ENCODE results near the gene TIPRL. TPM values are rescaled to one million over a fixed set of nuclear protein-coding genes. Genes with fewer than 3 reads are reported as not detected.
"Not testable (repeated sequence)": the region's sequence is repeated elsewhere in the genome, so short reads cannot be mapped to it uniquely, and the experiment has no call there.

The TIPRL gene
- total RNA-seq, 1 experiment from 2014 or later = 68.5 TPM

DNA sequence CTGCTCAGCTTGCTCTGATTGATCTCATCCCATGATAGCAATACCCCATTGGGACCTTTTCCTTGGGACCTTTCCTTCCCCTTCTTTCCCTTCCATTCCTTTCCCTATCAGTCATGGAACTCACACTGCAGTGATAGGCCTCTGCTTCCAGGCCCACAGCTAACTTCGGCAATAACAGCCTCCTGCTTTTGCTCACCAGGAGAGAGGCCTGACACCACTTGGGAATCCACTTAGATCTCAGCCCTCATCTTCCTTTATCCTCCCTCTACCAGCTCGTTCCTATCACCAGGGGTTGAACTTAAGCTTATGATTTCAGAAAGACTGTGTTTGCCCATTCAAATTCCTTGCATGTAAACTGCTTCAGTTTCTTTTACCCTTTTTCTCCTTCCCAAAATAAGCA is 11.0 kb upstream of the TIPRL start:
- no peak for DNase-seq (ENCODE audit: low read depth in 1 of 2, low spot score in 2 of 2)
- Histone ChIP-seq H3K36me3 (no peaks in the 10 kb centered on the region), H3K9me3 (replicated peaks) (no peaks in the 10 kb centered on the region), H3K27ac (no peak overlapping the region), H3K27me3 (replicated peaks) (no peaks in the 10 kb centered on the region), H3K4me3 (no peak overlapping the region), H3K4me1 (replicated peaks) (no peaks in the 10 kb centered on the region)

DNA sequence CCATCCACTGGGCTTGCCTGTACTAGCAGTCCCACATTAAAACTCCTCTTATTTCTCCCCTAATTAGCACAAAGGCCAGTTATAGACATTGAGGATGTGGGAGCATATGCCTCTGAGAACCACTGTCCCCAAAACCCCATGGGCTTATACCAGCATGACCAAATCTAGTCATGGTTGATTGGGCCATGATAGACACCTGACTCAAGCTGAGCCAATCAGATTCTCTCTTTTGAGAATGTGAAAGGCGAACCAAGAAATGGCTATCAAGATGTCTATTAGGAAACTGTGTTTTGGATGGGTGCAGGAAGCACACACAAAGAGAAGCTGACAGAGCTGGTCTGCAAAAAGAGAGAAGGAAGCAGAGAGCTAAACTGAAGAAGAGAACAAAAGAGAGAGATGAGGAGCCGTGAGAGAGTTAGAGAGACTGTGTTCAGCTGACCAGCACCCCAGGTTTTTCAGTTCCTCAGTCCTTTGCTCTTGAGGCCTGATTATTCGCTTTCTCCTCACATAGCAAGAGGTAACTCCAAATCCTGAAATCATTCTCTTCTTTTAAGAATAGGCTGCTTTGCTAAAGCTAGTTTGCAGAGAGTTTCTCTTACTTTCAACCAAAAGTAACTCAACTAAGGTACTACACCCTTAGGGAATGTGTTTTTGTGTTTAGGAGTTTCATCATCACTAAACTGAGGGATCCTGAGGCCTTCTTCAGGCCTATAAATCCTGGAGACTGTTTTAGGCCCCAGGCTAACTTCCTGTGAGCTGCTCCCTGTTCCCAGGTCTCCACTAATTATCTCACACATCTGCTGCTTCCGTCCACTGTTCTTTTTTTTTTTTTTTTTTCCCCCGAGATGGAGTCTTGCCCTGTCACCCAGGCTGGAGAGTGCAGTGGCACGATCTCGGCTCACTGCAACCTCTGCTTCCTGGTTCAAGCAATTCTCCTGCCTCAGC is 7.9 kb upstream of the TIPRL start:
- no peak for DNase-seq (ENCODE audit: low read depth in 1 of 2, low spot score in 2 of 2)
- Histone ChIP-seq H3K4me3 (no peak overlapping the region), H3K27me3 (replicated peaks) (no peaks in the 10 kb centered on the region), H3K27ac (no peak overlapping the region), H3K4me1 (replicated peaks) (no peaks in the 10 kb centered on the region), H3K9me3 (replicated peaks) (no peaks in the 10 kb centered on the region), H3K36me3 (no peaks in the 10 kb centered on the region)

DNA sequence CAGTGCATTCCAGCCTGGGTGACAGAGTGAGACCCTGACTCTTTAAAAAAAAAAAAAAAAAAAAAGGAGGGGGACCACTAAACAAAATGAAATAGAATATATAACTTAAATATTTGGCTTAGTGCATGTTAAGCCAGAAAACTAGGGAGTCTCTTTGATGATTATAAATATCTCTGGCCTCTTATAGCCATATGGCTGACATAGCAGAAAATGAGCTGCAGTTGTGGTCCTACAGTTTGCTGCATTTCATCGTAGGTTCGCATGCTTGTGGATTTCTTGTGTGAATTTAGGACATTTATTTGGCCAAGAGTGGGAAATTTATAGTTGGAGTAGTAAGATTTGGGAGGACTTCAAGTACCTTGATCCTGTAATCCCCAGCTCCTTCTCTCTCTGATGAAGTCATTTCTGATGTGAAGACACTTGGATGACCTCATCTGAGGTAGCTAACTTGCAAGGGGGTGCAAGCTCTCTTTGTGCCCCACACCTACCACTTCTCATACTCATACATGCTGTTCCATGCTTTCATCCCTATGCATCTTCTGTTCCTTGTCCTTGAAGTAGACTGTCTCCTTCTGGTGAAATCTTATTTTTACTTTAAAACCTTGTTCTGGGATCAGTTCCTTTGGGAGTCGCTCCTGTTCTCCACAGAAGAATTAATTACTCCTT is 6.4 kb upstream of the TIPRL start:
- Histone ChIP-seq H3K4me1 (replicated peaks) (no peaks in the 10 kb centered on the region), H3K9me3 (replicated peaks) (no peaks in the 10 kb centered on the region)
- no peak for DNase-seq (ENCODE audit: low read depth in 1 of 2, low spot score in 2 of 2)

DNA sequence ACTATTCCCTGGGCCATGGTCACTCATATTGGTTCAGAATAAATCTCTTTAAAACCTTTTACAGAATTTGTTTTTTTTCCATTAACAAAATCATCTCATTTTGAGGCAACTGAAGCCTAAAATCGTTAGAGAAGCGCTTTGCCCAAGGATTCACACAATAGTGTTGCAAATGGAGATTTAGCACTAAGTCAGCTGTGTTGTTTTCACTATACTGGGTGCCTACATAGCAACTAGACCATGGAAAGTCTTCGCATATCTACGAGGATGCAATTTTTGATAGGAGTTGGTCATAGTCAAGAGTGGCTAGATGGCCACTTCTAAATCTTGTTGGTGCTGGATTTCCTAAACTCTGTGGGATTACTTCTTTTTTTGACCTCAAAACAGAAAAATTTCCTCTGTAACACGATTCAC is 530 bp upstream of the TIPRL start:
- H3K27me3 ChIP-seq (replicated peaks) = no peaks in the 10 kb centered on the region
- no peaks in the 10 kb centered on the region for H3K9me3 ChIP-seq (replicated peaks)

More for the DNA sequence above, 6.4 kb upstream of the TIPRL start:
- Histone ChIP-seq H3K27ac (no peak overlapping the region), H3K27me3 (replicated peaks) (no peaks in the 10 kb centered on the region), H3K4me3 (no peak overlapping the region), H3K36me3 (no peaks in the 10 kb centered on the region)

DNA sequence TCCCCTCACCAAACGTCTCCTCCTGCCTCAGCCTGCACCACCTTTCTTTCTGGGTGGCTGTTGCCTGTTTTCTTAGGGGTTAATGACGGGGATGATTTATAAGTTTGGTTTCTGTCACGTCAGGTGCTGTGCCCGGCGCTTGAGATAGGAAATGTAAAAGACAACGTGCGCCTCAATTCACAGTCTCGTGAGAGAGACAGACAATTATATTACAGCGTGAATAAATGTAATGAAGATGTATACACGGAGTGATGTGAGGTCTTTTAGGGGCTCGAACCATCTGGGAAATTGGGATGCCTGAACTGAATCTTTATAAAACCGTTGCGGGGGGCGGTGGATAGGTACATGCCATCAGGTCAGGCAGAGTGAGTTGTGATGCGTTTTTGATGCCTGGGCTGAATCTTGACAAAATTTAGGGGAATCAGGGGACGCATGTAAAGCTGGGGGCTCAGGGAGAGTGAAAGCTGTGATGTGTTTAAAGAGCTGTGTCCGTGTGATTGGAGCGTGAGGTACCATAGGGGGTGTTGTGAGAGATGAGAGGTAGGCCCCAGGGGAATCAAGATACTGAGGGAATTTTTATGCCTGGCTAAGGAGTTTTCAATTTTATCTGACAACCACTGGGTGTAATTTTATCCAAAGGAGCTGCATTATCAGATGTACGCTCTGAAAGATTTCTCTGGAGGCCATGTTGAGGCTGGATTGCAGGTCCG is 831 bp downstream of the TIPRL start:
- Histone ChIP-seq H3K4me3 (peak overlapping the region; percentile 66), H3K36me3 (peaks cover 12% of the 10 kb centered on the region), H3K27me3 (replicated peaks) (no peaks in the 10 kb centered on the region), H3K4me1 (replicated peaks) (0 out of 2 replicates have a peak, but pooled peaks cover 3% of the 10 kb centered on the region), H3K27ac (peak overlapping the region; percentile 72), H3K9me3 (replicated peaks) (no peaks in the 10 kb centered on the region)
- DNase-seq (ENCODE audit: low read depth in 1 of 2, low spot score in 2 of 2) = no peak

More for the DNA sequence above, 530 bp upstream of the TIPRL start:
- Histone ChIP-seq H3K27ac (peak overlapping the region; percentile 72), H3K36me3 (peaks cover 6% of the 10 kb centered on the region; the same call in 1 of the 2 replicates), H3K4me3 (peak overlapping the region; percentile 66), H3K4me1 (replicated peaks) (0 out of 2 replicates have a peak, but pooled peaks cover 3% of the 10 kb centered on the region)
- no peak for DNase-seq (ENCODE audit: low read depth in 1 of 2, low spot score in 2 of 2)

DNA sequence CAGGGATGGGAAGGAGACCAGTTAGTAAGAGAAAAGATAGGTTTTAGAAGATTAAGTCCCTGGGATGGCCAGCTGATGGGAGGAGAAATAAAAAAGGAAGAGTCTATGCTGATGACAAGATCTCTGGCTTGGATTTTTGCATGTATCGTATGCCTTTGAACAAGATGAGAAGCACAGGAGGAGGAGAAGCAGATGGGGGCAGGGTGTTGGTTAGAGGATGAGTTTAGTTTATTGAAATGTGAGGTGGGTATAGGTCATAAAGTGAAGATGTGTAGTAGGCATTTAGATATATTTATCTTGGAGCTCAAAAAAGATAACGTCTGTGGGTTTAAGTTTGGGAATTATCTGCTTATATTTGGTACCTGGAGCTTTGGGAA is 1.4 kb downstream of the TIPRL start:
- Histone ChIP-seq H3K4me1 (replicated peaks) (0 out of 2 replicates have a peak, but pooled peaks cover 3% of the 10 kb centered on the region), H3K4me3 (peak overlapping the region; percentile 66), H3K36me3 (peaks cover 17% of the 10 kb centered on the region), H3K9me3 (replicated peaks) (no peaks in the 10 kb centered on the region), H3K27ac (no peak overlapping the region), H3K27me3 (replicated peaks) (no peaks in the 10 kb centered on the region)
- no peak for DNase-seq (ENCODE audit: low read depth in 1 of 2, low spot score in 2 of 2)

DNA sequence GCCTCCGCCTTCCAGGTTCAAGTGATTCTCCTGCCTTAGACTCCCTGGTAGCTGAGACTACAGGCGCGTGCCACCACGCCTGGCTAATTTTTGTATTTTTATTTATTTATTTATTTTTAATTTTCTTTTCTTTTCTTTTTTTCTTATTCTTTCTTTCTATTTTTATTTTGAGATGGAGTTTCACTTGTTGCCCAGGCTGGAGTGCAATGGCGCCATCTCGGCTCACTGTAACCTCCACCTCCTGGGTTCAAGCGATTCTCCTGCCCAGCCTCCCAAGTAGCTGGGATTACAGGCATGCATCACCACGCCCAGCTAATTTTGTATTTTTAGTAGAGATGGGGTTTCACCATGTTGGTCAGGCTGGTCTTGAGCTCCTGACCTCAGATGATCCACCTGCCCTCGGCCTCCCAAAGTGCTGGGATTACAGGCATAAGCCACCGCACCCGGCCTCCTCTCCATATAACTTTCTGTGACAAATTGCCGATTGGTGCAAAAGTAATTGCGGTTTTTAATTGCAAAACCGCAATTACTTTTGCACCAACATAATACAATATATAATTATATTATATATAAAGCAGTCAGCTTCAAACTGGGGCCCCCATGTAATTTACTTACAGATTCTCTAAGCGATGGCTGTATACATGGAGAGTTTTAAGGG is 2.4 kb downstream of the TIPRL start:
- DNase-seq (ENCODE audit: low read depth in 1 of 2, low spot score in 2 of 2); H3K27me3 ChIP-seq (replicated peaks); H3K4me3 ChIP-seq; H3K9me3 ChIP-seq (replicated peaks); H3K27ac ChIP-seq; H3K4me1 ChIP-seq (replicated peaks): not testable (repeated sequence)
- H3K36me3 ChIP-seq = peaks cover 19% of the 10 kb centered on the region

DNA sequence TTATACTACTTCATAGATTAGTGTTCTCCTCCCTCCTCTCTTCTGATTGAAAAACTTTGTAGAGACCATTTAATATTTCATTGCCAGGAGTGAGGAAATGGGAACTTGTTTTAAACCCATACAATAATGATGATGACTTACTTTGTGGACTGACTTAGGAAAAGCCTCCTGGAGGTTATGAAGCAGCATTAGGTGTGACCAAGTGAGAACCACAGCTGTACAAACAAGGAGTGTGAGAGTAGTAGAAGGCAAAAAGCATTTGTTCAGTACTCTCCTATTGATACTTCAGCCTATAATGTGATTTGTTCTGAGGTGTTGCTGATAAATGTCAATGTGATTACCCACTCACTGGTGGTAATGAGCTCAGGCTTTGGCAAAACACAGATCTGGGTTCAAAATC is 8.4 kb downstream of the TIPRL start:
- DNase-seq (ENCODE audit: low read depth in 1 of 2, low spot score in 2 of 2) = no peak
- no peaks in the 10 kb centered on the region for H3K4me1 ChIP-seq (replicated peaks)

DNA sequence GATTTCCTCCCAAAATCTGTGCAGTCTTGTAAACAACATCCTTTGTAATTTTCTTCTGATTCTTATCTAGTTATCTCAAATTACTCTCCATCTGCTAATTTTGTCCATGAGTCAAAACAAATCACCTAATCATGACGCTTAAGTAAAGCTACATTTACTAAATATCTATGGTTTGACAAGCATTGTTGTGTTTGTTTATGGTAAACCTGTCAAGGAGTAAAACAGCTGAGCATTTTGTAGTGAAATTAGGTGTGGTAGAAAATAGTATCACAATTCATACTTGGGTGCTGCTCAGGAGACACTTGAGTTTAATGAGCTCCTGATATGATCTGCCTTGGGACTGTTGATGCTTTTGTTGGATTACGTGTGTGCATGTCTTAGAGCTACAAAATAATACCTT is 11.6 kb downstream of the TIPRL start:
- Histone ChIP-seq H3K27ac (no peak overlapping the region), H3K27me3 (replicated peaks) (no peaks in the 10 kb centered on the region), H3K9me3 (replicated peaks) (no peaks in the 10 kb centered on the region), H3K4me1 (replicated peaks) (no peaks in the 10 kb centered on the region), H3K4me3 (no peak overlapping the region), H3K36me3 (peaks cover 65% of the 10 kb centered on the region)
- no peak for DNase-seq (ENCODE audit: low read depth in 1 of 2, low spot score in 2 of 2)

More for the DNA sequence above, 8.4 kb downstream of the TIPRL start:
- H3K9me3 ChIP-seq (replicated peaks) = no peaks in the 10 kb centered on the region
- H3K27ac ChIP-seq = no peak overlapping the region
- H3K27me3 ChIP-seq (replicated peaks) = no peaks in the 10 kb centered on the region
- peaks cover 58% of the 10 kb centered on the region for H3K36me3 ChIP-seq
- no peak overlapping the region for H3K4me3 ChIP-seq

DNA sequence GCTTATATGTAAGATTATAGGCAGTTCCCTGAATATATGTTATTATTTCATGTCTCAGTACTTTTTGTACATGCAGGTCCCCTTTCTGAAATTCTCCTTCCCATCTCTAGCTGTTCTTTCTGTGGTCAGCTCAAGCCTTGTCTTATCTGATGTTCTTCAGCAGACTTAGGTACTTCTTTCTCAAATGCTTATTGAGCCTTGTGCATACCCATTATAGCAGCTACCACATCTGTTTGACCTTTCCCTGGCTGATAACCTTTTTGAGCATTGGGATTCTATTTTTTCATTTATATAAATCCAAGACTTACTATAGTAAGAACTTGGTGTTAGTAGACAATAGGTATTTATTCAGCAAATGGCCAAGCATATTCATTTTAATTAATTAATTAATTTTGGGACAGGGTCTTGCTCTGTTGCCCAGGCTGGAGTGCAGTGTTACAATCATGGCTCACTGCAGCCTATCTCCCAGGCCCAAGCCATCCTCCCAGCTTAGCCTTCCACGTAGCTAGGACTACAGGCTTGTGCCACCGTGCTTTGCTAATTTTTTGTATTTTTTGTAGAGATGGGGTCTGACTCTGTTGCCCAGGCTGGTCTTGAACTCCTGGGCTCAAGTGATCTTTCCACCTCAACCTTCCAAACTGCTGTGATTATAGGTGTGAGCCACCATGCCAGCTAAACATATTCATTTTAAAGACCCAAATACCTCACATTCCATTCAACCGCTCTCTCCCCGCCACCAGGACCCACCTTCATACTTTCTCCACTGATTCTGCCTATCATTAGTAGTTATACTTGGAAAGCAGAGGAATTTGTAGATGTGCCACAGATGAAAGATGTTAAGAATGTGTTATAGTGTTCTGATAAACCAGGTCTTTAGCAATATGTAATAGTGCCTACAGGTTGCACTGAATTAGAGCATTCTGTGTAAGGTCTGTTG is 16.7 kb downstream of the TIPRL start:
- H3K9me3 ChIP-seq (replicated peaks) = no peaks in the 10 kb centered on the region
- no peak for DNase-seq (ENCODE audit: low read depth in 1 of 2, low spot score in 2 of 2)
- H3K36me3 ChIP-seq = peaks cover 71% of the 10 kb centered on the region
- no peak overlapping the region for H3K4me3 ChIP-seq
- no peak overlapping the region for H3K27ac ChIP-seq
- no peaks in the 10 kb centered on the region for H3K4me1 ChIP-seq (replicated peaks)
- H3K27me3 ChIP-seq (replicated peaks) = no peaks in the 10 kb centered on the region

DNA sequence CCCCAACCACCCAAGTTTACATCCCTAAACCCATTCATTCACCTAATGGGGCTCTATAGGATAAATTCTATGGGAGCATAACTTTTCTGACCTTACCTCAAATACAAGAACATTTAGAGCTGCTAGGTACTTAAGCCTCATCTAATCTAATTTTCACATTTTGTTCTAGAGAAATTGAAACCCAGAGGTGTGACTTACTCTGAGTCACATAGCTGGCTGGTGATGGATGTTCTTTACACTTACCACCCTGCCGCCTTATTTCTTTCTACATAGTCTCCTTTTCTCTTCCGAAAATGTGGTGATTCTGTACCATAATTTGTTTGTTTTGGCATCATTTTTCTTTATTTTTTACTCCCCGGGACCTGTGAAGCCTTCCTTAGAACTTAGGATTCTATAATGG is 20.3 kb downstream of the TIPRL start:
- Histone ChIP-seq H3K27ac (no peak overlapping the region), H3K36me3 (peaks cover 70% of the 10 kb centered on the region), H3K4me3 (no peak overlapping the region), H3K9me3 (replicated peaks) (no peaks in the 10 kb centered on the region), H3K27me3 (replicated peaks) (no peaks in the 10 kb centered on the region), H3K4me1 (replicated peaks) (no peaks in the 10 kb centered on the region)
- no peak for DNase-seq (ENCODE audit: low read depth in 1 of 2, low spot score in 2 of 2)

DNA sequence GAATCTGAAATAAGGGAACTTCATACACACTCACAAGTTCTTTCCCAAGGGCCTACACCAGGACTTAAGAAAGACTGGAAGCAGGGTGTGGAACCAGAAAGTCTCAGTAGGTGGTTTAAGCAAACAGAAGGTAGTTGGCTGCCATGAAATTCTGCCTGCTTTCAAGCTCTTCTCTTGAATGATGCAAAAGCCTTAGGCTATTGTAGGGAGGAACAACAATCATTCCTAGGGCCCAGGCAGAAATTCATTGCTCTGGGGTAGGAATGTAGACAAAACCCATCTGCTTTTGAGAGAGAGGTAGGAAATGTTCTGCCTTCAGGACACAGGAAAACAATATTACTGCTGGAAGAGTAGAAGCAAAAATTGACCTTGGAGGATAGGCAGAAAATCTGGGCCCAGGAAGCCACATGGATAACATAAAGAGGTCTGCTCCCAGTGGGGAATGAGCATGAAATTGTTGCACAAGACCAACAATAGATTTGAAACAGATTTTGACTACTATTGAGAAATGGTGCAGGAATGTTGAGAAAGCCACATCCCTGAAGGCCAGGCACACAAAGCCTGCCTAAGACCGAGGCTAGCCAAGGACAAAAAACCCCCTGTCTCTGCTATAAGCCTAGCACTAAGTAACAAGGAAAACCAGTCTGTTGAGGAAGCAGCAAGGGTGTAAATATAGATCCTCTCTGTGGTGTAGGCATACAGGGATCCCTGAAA is 24.3 kb downstream of the TIPRL start:
- no peaks in the 10 kb centered on the region for H3K9me3 ChIP-seq (replicated peaks)
- H3K4me1 ChIP-seq (replicated peaks) = no peaks in the 10 kb centered on the region
- H3K4me3 ChIP-seq = no peak overlapping the region
- H3K27me3 ChIP-seq (replicated peaks) = no peaks in the 10 kb centered on the region
- H3K27ac ChIP-seq = no peak overlapping the region
- peaks cover 39% of the 10 kb centered on the region for H3K36me3 ChIP-seq
- DNase-seq (ENCODE audit: low read depth in 1 of 2, low spot score in 2 of 2) = no peak
